CD4-positive, alpha-beta T cell (primary cell): Measurements from ENCODE around the gene KCNAB2. TPM values are rescaled to one million over a fixed set of nuclear protein-coding genes. Genes with fewer than 3 reads are reported as not detected.

Experiments used
- ATAC-seq: fragments of 200-7000 bp; cut with Tn5 transposase; one replicate; pipeline ENCODE4 v1.10.0; 2022; ENCODE audit warnings: mild to moderate bottlenecking; ENCODE audit not compliant: poor library complexity
- CTCF ChIA-PET: fragments of 350-600 bp; sonication (Branson Sonifier 250); formaldehyde crosslinking; loops from one replicate; lab custom pipeline; 2021; ENCODE audit warnings: antibody characterized with exemption, inconsistent platforms; lab: Charles Lee
- POLR2A ChIA-PET: fragments of 350-600 bp; sonication (Branson Sonifier 250); formaldehyde crosslinking; loops from one replicate; lab custom pipeline; 2021; ENCODE audit warnings: antibody characterized with exemption, inconsistent platforms; lab: Charles Lee
- DNase-seq, 14 experiments: peaks; one replicate each; pipeline ENCODE4 v3.0.0-alpha.2; 2013 to 2020; ENCODE audit warnings: mixed read lengths in 2 of 14
- H3K27ac ChIP-seq, 2 donors: one replicate each; pipeline versions ENCODE4 v1.5.1 to v1.7.0; 2013; ENCODE audit warnings: low read length in 2 of 2, low read depth in 1 of 2, mild to moderate bottlenecking in 1 of 2
- H3K27me3 ChIP-seq, 2 experiments: 1 replicate in 1 of 2; 2 replicates in 1 of 2; pipeline versions ENCODE4 v1.6.1 to v1.7.0; 2013; ENCODE audit warnings: low read length in 2 of 2, control low read depth in 1 of 2, mild to moderate bottlenecking in 1 of 2, moderate library complexity in 1 of 2; ENCODE audit not compliant: insufficient read depth in 2 of 2, control insufficient read depth in 1 of 2
- H3K36me3 ChIP-seq: one replicate; pipeline ENCODE4 v1.6.1; 2013; ENCODE audit warnings: low read length, control low read depth; ENCODE audit not compliant: insufficient read depth
- H3K4me1 ChIP-seq: one replicate; pipeline ENCODE4 v1.6.1; 2013; ENCODE audit warnings: low read length, control low read depth; ENCODE audit not compliant: insufficient read depth
- H3K4me3 ChIP-seq: one replicate; pipeline ENCODE4 v1.5.1; 2013; ENCODE audit warnings: mild to moderate bottlenecking, low read length, moderate library complexity
- H3K9me3 ChIP-seq, 2 experiments: 1 replicate in 1 of 2; 2 replicates in 1 of 2; pipeline versions ENCODE4 v1.6.1 to v1.7.0; 2013; ENCODE audit warnings: low read length in 2 of 2, mild to moderate bottlenecking in 2 of 2, control low read depth in 1 of 2, moderate library complexity in 1 of 2; ENCODE audit not compliant: control insufficient read depth in 1 of 2, insufficient read depth in 1 of 2
- H3K27ac Mint-ChIP-seq: one replicate; pipeline ENCODE4 v1.8.0; 2020; ENCODE audit warnings: mixed read lengths
- H3K27me3 Mint-ChIP-seq: one replicate; pipeline ENCODE4 v1.8.0; 2021; ENCODE audit warnings: mixed read lengths
- H3K36me3 Mint-ChIP-seq: one replicate; pipeline ENCODE4 v1.8.0; 2021; ENCODE audit warnings: low read depth, mixed read lengths
- H3K4me1 Mint-ChIP-seq: one replicate; pipeline ENCODE4 v1.8.0; 2021; ENCODE audit warnings: low read depth, mixed read lengths
- H3K4me3 Mint-ChIP-seq: one replicate; pipeline ENCODE4 v1.8.0; 2020; ENCODE audit warnings: mild to moderate bottlenecking, mixed read lengths
- H3K9me3 Mint-ChIP-seq: one replicate; pipeline ENCODE4 v1.8.0; 2020; ENCODE audit warnings: mixed read lengths
- intact Hi-C, 2 experiments: fragments of 100-400 bp; cut with DNase I in 1 of 2; cut with micrococcal nuclease in 1 of 2; formaldehyde crosslinking; loops; one replicate each; pipeline versions ENCODE4 v1.15.1 to v1.9.0; 2023 to 2025; cut with DNase I, micrococcal nuclease
- total RNA-seq, 174 experiments: library from RNA in 2 of 174; stranded (reverse) in 2 of 174; gene quantifications; one replicate each; pipeline ENCODE4 v1.2.3 and lab custom pipeline; 2021 to 2026
- TF ChIP-seq, protein P1 (sequence below): fragments of 200-600 bp; IDR thresholded peaks from one replicate; pipeline ENCODE4 v1.8.0; 2022; ENCODE audit warnings: antibody characterized with exemption, mild to moderate bottlenecking

KCNAB2 gene
- total RNA-seq, 2 experiments from 2014 or later, result 147 to 155 TPM

DNA sequence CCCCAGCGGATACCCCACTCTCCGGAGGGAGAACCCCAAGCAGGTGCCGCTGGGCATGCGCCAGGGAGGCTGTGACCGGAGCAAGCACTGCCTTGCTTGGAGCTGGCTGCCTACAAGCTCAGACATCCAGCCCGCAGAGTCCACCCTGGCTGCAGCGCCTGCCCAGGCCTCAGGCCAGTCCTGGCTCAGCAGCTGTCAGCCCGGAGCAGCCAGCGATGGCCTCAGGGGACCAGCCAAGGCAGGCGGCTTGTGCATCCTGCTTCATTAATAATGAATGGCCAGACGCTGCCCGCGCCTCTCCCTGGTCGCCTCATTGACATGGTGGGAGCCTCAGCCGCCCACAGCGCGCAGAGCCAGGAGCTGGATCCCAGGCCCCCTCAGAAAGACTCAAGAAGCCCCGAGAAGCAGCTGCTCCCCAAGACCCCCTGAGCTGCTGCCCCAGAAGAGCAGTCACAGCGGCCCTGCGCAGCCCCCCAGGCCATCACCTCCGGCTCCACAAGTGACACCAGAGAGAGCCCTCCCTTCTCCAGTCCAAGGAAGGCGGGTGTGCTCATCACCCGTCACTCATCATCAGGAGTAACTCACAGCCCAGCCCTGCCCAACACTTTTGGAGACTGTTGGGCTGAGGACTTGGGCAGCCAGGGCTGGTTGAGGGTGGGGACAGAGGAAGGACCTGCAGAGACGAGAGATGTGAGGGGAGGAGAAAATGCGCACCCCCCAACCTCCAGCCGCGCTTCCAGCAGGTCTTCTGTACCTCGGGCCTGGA, 19.6 kb downstream of the KCNAB2 start:
- H3K27me3 ChIP-seq, result no peaks in the 10 kb centered on the region
- H3K4me3 ChIP-seq, result no peak overlapping the region
- Mint-ChIP-seq H3K9me3 (no peaks in the 10 kb centered on the region), H3K27ac (no peak overlapping the region), H3K36me3 (peaks cover 32% of the 10 kb centered on the region), H3K27me3 (no peaks in the 10 kb centered on the region), H3K4me3 (no peak overlapping the region), H3K4me1 (peaks cover 5% of the 10 kb centered on the region)
- intact Hi-C loops, result no loop called here
- ATAC-seq (no peak), DNase-seq (no peak)
- H3K9me3 ChIP-seq, result no peaks in the 10 kb centered on the region
- CTCF ChIA-PET, result no interaction called here
- POLR2A ChIA-PET, result no interaction called here
- TF ChIP-seq, protein P1, sequence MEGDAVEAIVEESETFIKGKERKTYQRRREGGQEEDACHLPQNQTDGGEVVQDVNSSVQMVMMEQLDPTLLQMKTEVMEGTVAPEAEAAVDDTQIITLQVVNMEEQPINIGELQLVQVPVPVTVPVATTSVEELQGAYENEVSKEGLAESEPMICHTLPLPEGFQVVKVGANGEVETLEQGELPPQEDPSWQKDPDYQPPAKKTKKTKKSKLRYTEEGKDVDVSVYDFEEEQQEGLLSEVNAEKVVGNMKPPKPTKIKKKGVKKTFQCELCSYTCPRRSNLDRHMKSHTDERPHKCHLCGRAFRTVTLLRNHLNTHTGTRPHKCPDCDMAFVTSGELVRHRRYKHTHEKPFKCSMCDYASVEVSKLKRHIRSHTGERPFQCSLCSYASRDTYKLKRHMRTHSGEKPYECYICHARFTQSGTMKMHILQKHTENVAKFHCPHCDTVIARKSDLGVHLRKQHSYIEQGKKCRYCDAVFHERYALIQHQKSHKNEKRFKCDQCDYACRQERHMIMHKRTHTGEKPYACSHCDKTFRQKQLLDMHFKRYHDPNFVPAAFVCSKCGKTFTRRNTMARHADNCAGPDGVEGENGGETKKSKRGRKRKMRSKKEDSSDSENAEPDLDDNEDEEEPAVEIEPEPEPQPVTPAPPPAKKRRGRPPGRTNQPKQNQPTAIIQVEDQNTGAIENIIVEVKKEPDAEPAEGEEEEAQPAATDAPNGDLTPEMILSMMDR, result no peak
- no peak overlapping the region for H3K27ac ChIP-seq
- H3K4me1 ChIP-seq, result peaks cover 2% of the 10 kb centered on the region
- peaks cover 46% of the 10 kb centered on the region for H3K36me3 ChIP-seq

DNA sequence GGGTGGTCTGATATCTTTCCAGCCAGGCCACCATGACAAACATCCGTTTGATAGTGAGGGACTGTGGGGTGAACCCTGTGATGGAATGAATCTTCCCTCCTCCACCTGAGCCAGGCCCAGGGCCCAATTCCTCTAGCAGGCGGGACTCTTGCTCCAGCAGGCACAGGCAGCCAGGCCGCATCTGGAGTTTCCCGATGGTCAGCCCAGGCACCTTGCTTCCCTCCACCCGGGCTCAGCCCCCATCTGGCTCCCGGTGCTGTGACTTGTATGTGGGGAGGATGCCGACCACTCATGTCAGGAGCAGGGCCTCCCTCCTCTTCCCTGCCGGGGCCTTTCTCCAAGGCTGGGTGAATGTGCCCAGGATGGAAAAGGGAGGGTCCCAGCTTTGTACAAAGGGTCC, 21.0 kb downstream of the KCNAB2 start:
- Histone ChIP-seq H3K4me3 (no peak overlapping the region), H3K27ac (no peak overlapping the region), H3K27me3 (no peaks in the 10 kb centered on the region), H3K36me3 (peaks cover 45% of the 10 kb centered on the region), H3K9me3 (no peaks in the 10 kb centered on the region), H3K4me1 (no peaks in the 10 kb centered on the region)
- Mint-ChIP-seq H3K9me3 (no peaks in the 10 kb centered on the region), H3K4me3 (no peak overlapping the region), H3K27me3 (no peaks in the 10 kb centered on the region), H3K27ac (no peak overlapping the region), H3K36me3 (peaks cover 30% of the 10 kb centered on the region), H3K4me1 (peaks cover 5% of the 10 kb centered on the region)
- ChIA-PET CTCF (no interaction called here), POLR2A (no interaction called here)
- TF ChIP-seq, protein P1, result no peak
- DNase-seq (no peak), ATAC-seq (no peak)
- intact Hi-C loops, result no loop called here

DNA sequence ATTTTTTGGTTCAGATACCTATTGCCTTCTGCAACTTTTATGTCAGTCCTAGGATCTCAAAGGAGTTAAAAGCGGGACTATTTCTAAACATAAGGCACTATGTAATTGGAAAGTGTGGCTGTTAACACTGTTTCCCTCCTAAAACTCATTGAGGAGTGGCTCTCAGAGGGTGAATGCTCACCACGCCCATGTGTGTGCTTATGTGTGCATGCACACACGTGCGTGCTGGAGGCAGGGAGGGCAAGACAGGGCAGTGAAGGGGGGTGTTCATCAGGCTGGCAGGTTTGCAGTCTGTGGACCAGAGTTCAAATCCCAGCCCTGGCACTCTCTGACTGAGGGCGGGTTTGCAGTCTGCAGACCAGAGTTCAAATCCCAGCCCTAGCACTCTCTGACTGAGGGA, 22.4 kb downstream of the KCNAB2 start:
- ChIA-PET CTCF (no interaction called here), POLR2A (no interaction called here)
- H3K36me3 ChIP-seq, result peaks cover 59% of the 10 kb centered on the region
- H3K9me3 ChIP-seq, result no peaks in the 10 kb centered on the region
- no peak for DNase-seq
- H3K4me1 ChIP-seq, result no peaks in the 10 kb centered on the region
- Mint-ChIP-seq H3K9me3 (no peaks in the 10 kb centered on the region), H3K27me3 (no peaks in the 10 kb centered on the region), H3K4me1 (no peaks in the 10 kb centered on the region), H3K36me3 (peaks cover 27% of the 10 kb centered on the region), H3K27ac (no peak overlapping the region), H3K4me3 (no peak overlapping the region)
- H3K27ac ChIP-seq, result no peak overlapping the region
- intact Hi-C loops, result no loop called here
- no peaks in the 10 kb centered on the region for H3K27me3 ChIP-seq
- H3K4me3 ChIP-seq, result no peak overlapping the region
- TF ChIP-seq, protein P1, result no peak
- ATAC-seq, result no peak
